Mucosa of rectum (tissue), 2 donors: ENCODE results near the gene SLC10A6.

Experiments used
- H3K27ac ChIP-seq, 2 donors: one replicate each; pipeline ENCODE4 v1.7.0; 2013; ENCODE audit warnings: inconsistent platforms in 2 of 2, low read depth in 2 of 2, low read length in 2 of 2
- H3K27me3 ChIP-seq, 2 donors: one replicate each; pipeline ENCODE4 v1.7.0; 2013; ENCODE audit warnings: low read length in 2 of 2; ENCODE audit not compliant: control insufficient read depth in 2 of 2, insufficient read depth in 2 of 2
- H3K36me3 ChIP-seq, 2 donors: one replicate each; pipeline ENCODE4 v1.7.0; 2013; ENCODE audit warnings: low read length in 2 of 2; ENCODE audit not compliant: control insufficient read depth in 2 of 2, insufficient read depth in 2 of 2
- H3K4me1 ChIP-seq, 2 donors: one replicate each; pipeline ENCODE4 v1.7.0; 2013; ENCODE audit warnings: low read length in 2 of 2, mild to moderate bottlenecking in 1 of 2; ENCODE audit not compliant: control insufficient read depth in 2 of 2, insufficient read depth in 2 of 2
- H3K4me3 ChIP-seq, 2 donors: one replicate each; pipeline ENCODE4 v1.7.0; 2013; ENCODE audit warnings: low read length in 2 of 2
- H3K9ac ChIP-seq, 2 donors: one replicate each; pipeline ENCODE4 v1.7.0; 2013; ENCODE audit warnings: low read length in 2 of 2, low read depth in 1 of 2, mild to moderate bottlenecking in 1 of 2
- H3K9me3 ChIP-seq, 2 donors: one replicate each; pipeline ENCODE4 v1.7.0; 2013; ENCODE audit warnings: low read length in 2 of 2; ENCODE audit not compliant: control insufficient read depth in 2 of 2
- donor health status: healthy.
- donor health status: Normal muscosa, but diverticular disease.

Gene SLC10A6

DNA sequence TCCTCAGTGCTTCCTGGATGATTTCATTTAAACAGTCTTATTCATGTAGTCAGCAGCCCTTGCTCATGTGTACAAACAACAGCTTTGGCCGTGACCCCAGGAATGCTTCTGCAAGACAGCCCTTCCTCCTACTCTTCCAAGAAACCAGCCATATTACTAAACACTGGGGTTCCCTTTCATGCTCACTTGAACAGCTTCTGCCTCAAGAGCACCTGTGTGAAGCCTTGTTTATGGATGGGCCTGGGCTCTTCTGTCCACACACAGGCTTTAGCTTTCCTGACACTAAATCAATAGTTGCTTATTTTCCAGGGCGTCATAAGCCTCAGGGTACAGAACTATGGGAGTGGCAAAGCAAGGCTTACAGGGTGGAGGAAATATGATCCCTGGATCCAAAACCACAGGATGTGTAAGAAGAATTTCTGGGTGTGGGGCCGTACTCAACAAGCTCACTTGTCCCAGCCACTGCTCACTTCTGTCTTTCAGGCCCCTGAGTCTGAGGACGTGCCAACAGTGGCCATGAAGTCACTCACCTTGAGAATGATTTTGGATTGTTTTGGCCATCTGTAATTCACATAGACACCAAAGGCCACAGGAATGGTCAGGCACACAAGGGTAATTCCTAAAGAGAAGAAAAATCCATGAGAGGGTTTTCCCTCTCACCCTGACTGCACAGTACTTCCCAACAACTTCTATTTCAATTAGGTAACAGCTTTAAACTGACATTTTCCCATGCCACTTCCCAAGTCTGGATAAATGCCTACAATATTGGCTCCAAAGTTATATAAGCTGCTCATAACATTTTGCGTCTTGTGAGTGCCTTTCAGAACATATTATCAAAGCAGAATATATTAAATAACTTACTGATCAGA lies 17.7 kb downstream of the SLC10A6 start:
- Histone ChIP-seq H3K4me1 (no peaks in the 10 kb centered on the region), H3K9me3 (no peaks in the 10 kb centered on the region), H3K4me3 (no peak overlapping the region), H3K9ac (no peak overlapping the region), H3K27ac (no peak overlapping the region), H3K27me3 (no peaks in the 10 kb centered on the region), H3K36me3 (no peaks in the 10 kb centered on the region)

DNA sequence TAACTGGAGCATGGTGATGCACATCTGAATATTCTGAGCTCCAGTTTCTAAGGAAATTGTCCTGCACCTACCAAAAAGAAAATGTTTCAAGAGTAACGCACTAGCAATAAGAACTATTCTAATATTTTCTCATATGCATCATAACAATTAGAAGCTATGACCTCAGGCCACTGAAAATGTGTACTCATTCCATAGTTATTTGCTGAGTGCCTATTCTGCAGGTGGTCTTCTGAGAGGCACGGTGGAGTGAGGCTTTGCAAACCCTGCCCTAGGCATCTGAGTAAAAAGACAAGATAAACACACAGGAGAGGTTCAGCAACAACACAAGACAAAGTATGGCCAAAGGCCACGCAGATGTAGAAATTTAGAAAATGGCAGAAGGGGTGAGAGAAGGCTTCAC lies 23.7 kb downstream of the SLC10A6 start:
- Histone ChIP-seq H3K36me3 (no peaks in the 10 kb centered on the region), H3K27me3 (no peaks in the 10 kb centered on the region), H3K4me1 (no peaks in the 10 kb centered on the region), H3K4me3 (no peak overlapping the region), H3K27ac (no peak overlapping the region), H3K9ac (no peak overlapping the region), H3K9me3 (no peaks in the 10 kb centered on the region)

GRCh38 chr4:86822136-86822535 lies 27.0 kb downstream of the SLC10A6 start:
- no peaks in the 10 kb centered on the region for H3K9me3 ChIP-seq
- no peaks in the 10 kb centered on the region for H3K4me1 ChIP-seq
- H3K27ac ChIP-seq: no peak overlapping the region
- H3K36me3 ChIP-seq: no peaks in the 10 kb centered on the region
- no peaks in the 10 kb centered on the region for H3K27me3 ChIP-seq
- no peak overlapping the region for H3K9ac ChIP-seq
- H3K4me3 ChIP-seq: no peak overlapping the region

DNA sequence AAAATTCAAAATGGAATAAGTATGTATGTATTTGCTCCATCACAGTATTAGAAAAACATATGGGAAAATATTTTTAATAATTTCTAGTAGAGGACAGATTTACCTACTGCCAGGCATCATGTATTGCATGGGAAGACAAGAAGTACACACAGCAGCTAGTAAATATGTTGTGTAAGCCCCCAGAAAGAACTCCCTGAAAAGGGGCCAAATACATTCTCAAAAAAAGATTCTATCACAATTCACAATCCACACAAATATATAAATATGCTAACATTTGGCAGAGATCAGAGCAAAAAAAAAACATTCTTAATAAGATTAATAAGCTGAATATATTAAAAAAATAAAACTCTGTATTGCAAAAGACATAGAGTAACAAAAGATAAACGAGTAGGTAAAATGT lies 28.0 kb downstream of the SLC10A6 start:
- Histone ChIP-seq H3K9me3 (no peaks in the 10 kb centered on the region), H3K27me3 (no peaks in the 10 kb centered on the region), H3K4me1 (no peaks in the 10 kb centered on the region), H3K9ac (no peak overlapping the region), H3K4me3 (no peak overlapping the region), H3K36me3 (no peaks in the 10 kb centered on the region), H3K27ac (no peak overlapping the region)

GRCh38 chr4:86819561-86819960 lies 29.6 kb downstream of the SLC10A6 start:
- no peak overlapping the region for H3K27ac ChIP-seq
- no peak overlapping the region for H3K9ac ChIP-seq

DNA sequence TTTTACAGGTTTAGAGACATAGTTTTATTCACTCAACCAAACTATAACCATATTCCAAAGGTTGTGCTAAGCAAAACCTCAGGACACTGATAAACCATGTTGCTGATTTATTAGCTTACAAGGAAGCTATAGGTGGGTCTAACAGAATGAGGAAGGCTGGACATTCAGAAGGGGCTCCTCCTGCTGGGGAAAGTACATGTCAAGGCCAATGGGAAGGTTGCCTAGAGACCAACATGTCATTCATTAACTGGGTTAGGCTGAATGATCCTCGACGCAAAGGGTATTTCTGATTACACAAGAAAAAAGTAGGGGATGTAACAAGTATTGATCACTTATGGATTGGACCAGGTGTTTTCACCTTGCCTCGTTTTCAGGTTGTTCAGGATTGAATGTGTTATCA lies 30.3 kb downstream of the SLC10A6 start:
- no peaks in the 10 kb centered on the region for H3K4me1 ChIP-seq
- H3K27ac ChIP-seq: no peak overlapping the region
- H3K9me3 ChIP-seq: peaks cover 0 to 2% of the 10 kb centered on the region in 2 donors
- no peak overlapping the region for H3K4me3 ChIP-seq
- H3K27me3 ChIP-seq: no peaks in the 10 kb centered on the region
- H3K9ac ChIP-seq: no peak overlapping the region
- peaks cover 0 to 2% of the 10 kb centered on the region in 2 donors for H3K36me3 ChIP-seq

More at GRCh38 chr4:86819561-86819960, 29.6 kb downstream of the SLC10A6 start:
- no peaks in the 10 kb centered on the region for H3K27me3 ChIP-seq
- peaks cover 0 to 2% of the 10 kb centered on the region in 2 donors for H3K9me3 ChIP-seq
- no peak overlapping the region for H3K4me3 ChIP-seq
- H3K36me3 ChIP-seq: peaks cover 0 to 1% of the 10 kb centered on the region in 2 donors
- H3K4me1 ChIP-seq: no peaks in the 10 kb centered on the region

DNA sequence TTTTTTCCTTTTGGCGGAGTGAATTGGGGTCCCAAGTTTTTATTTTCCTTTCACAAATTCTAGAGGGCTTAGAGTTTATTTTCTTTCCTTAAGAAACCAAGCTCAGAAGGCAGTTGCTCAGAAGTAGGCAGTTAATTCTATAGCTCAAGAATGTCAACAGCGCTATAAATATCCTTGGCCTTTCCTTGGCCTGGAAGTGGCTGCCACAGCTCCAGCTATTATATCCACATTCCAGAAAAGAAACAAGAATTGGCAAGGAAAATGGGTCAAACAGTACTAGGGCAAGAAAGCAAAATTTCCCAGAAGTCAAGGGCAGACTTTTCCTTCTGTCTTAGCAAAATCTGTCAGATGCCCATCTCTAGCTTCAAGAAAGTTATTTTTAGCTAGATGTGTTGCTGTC lies 31.0 kb downstream of the SLC10A6 start:
- no peaks in the 10 kb centered on the region for H3K4me1 ChIP-seq
- H3K27me3 ChIP-seq: no peaks in the 10 kb centered on the region
- no peak overlapping the region for H3K9ac ChIP-seq
- H3K27ac ChIP-seq: no peak overlapping the region
- peaks cover 0 to 2% of the 10 kb centered on the region in 2 donors for H3K9me3 ChIP-seq
- no peak overlapping the region for H3K4me3 ChIP-seq
- peaks cover 0 to 2% of the 10 kb centered on the region in 2 donors for H3K36me3 ChIP-seq

- H3K36me3 ChIP-seq: peaks cover 0 to 2% of the 10 kb centered on the region in 2 donors
- H3K4me3 ChIP-seq: no peak overlapping the region
- no peaks in the 10 kb centered on the region for H3K4me1 ChIP-seq
- no peak overlapping the region for H3K9ac ChIP-seq
- H3K27ac ChIP-seq: no peak overlapping the region
- no peaks in the 10 kb centered on the region for H3K27me3 ChIP-seq
- peaks cover 0 to 2% of the 10 kb centered on the region in 2 donors for H3K9me3 ChIP-seq
Measured at GRCh38 chr4:86816501-86817273, 32.5 kb downstream of the SLC10A6 start.

DNA sequence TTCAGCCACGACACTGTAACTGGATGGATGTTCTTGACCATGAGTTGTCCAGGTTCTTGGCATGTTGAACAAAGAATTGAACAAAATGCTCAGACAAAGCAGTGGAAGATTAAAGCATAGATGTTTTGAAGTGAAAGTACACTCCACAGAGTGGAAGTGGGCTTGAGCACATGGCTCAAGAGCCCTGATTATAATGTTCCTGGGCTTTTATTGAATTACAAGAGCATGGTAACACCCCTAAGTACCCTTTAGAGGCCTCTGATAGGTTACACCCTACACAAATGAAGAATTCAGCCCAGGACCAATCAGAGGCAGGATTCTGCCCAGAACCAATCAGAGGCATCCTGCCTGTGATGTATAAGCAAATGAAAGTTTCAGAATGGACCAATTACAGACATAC lies 33.5 kb downstream of the SLC10A6 start:
- no peaks in the 10 kb centered on the region for H3K4me1 ChIP-seq
- no peak overlapping the region for H3K4me3 ChIP-seq
- H3K36me3 ChIP-seq: peaks cover 0 to 2% of the 10 kb centered on the region in 2 donors
- H3K27me3 ChIP-seq: no peaks in the 10 kb centered on the region
- peaks cover 0 to 2% of the 10 kb centered on the region in 2 donors for H3K9me3 ChIP-seq
- no peak overlapping the region for H3K9ac ChIP-seq
- H3K27ac ChIP-seq: no peak overlapping the region

GRCh38 chr4:86810847-86811246 lies 38.3 kb downstream of the SLC10A6 start:
- H3K9me3 ChIP-seq: peaks cover 0 to under 1% of the 10 kb centered on the region in 2 donors

More at GRCh38 chr4:86810847-86811246, 38.3 kb downstream of the SLC10A6 start:
- H3K4me1 ChIP-seq: no peaks in the 10 kb centered on the region
- no peak overlapping the region for H3K27ac ChIP-seq
- no peak overlapping the region for H3K4me3 ChIP-seq
- no peaks in the 10 kb centered on the region for H3K27me3 ChIP-seq
- no peak overlapping the region for H3K9ac ChIP-seq
- H3K36me3 ChIP-seq: peaks cover 0 to 2% of the 10 kb centered on the region in 2 donors
